OCI-LY7 (cell line): ENCODE measurements around the gene METAP1D. TPM values are rescaled to one million over a fixed set of nuclear protein-coding genes. Genes with fewer than 3 reads are reported as not detected.

Source experiments
- BruUV-seq: library from RNA; stranded (reverse); fragments of 400-500 nt; replicated peaks from 2 replicates; lab custom pipeline; 2021; lab: Mats Ljungman, UMichigan
- CTCF ChIA-PET: fragments of 300-600 bp; sonication (Branson Sonifier 250); formaldehyde crosslinking; loops from one replicate; lab custom pipeline; 2022; ENCODE audit warnings: antibody characterized with exemption; ENCODE audit not compliant: unreplicated experiment; lab: Charles Lee
- POLR2A ChIA-PET: fragments of 300-600 bp; sonication (Branson Sonifier 250); formaldehyde crosslinking; loops from one replicate; lab custom pipeline; 2022; ENCODE audit warnings: antibody characterized with exemption; lab: Charles Lee
- DNase-seq: peaks from one replicate; pipeline ENCODE4 v3.0.0-alpha.2; 2015; ENCODE audit warnings: low spot score
- H2AFZ ChIP-seq: fragments of 200-600 bp; sonication (generic), shearing (Covaris generic); 2 replicates; pipeline ENCODE4 v1.6.1; 2014; ENCODE audit warnings: mild to moderate bottlenecking, antibody characterized with exemption, low read length, moderate library complexity
- H3K27ac ChIP-seq: fragments of 200-600 bp; sonication (generic); 2 replicates; pipeline ENCODE4 v1.5.1; 2014; ENCODE audit warnings: mixed run types, low read depth, mild to moderate bottlenecking, moderate library complexity, low read length, inconsistent platforms; ENCODE audit not compliant: poor library complexity, severe bottlenecking
- H3K36me3 ChIP-seq: fragments of 200-600 bp; sonication (generic); 2 replicates; pipeline ENCODE4 v1.6.1; 2014; ENCODE audit warnings: mild to moderate bottlenecking, antibody characterized with exemption, low read length, moderate library complexity, mixed read lengths; ENCODE audit not compliant: insufficient read depth
- H3K4me1 ChIP-seq: fragments of 200-600 bp; sonication (generic); 2 replicates; pipeline ENCODE4 v1.5.1; 2014; ENCODE audit warnings: mild to moderate bottlenecking, low read length; ENCODE audit not compliant: insufficient read depth, poor library complexity, severe bottlenecking
- H3K4me2 ChIP-seq: fragments of 200-600 bp; sonication (generic); 2 replicates; pipeline ENCODE4 v1.6.1; 2014; ENCODE audit warnings: mild to moderate bottlenecking, low read length
- H3K4me3 ChIP-seq: fragments of 200-600 bp; sonication (generic); 2 replicates; pipeline ENCODE4 v1.5.1; 2014; ENCODE audit warnings: mild to moderate bottlenecking, low read depth, low read length; ENCODE audit not compliant: poor library complexity, severe bottlenecking
- H3K79me2 ChIP-seq: fragments of 200-600 bp; sonication (generic); 2 replicates; pipeline ENCODE4 v1.6.1; 2016; ENCODE audit warnings: low read depth, mild to moderate bottlenecking, low read length, moderate library complexity, mixed read lengths; ENCODE audit not compliant: insufficient read depth
- H3K9me2 ChIP-seq: fragments of 200-600 bp; sonication (generic); 2 replicates; pipeline ENCODE4 v1.6.1; 2016; ENCODE audit warnings: mild to moderate bottlenecking, low read length, mixed read lengths; ENCODE audit not compliant: insufficient read depth
- H3K9me3 ChIP-seq: fragments of 200-600 bp; sonication (generic); 2 replicates; pipeline ENCODE4 v1.6.1; 2014; ENCODE audit warnings: mild to moderate bottlenecking, mixed run types, low read length, mixed read lengths
- H4K20me1 ChIP-seq: fragments of 200-600 bp; sonication (generic); 2 replicates; pipeline ENCODE4 v1.6.1; 2014; ENCODE audit warnings: mild to moderate bottlenecking, antibody characterized with exemption, low read length, moderate library complexity, mixed read lengths; ENCODE audit not compliant: insufficient read depth
- EZH2phosphoT487 ChIP-seq: fragments of 200-600 bp; sonication (generic); IDR thresholded peaks from 2 replicates; pipeline ENCODE4 v1.6.1; 2018; ENCODE audit warnings: low read depth, borderline replicate concordance, mild to moderate bottlenecking, mixed run types, antibody characterized with exemption, low read length, moderate library complexity, mixed read lengths
- intact Hi-C: fragments of 100-400 bp; cut with micrococcal nuclease; formaldehyde crosslinking; loops from one replicate; pipeline ENCODE4 v1.10.0; 2022; ENCODE audit not compliant: unreplicated experiment
- total RNA-seq, 2 experiments: library from RNA; depleted of rRNA in 1 of 2; stranded (reverse); fragments of >200 nt in 1 of 2; shearing (Covaris generic) in 1 of 2; gene quantifications; 2 replicates each; pipeline ENCODE4 v1.2.3, GENCODE V29; 2014 to 2022
- TF ChIP-seq, protein P1 (sequence below): fragments of 200-600 bp; sonication (generic); conservative IDR thresholded peaks from 2 replicates; pipeline ENCODE4 v1.5.1; 2014; ENCODE audit warnings: mild to moderate bottlenecking, antibody characterized with exemption, low read length, moderate library complexity, mixed read lengths

The METAP1D gene
- total RNA-seq, 2 experiments from 2014 or later = 11.0 to 11.8 TPM

GRCh38 chr2:171965661-171966060 is 34.1 kb upstream of the METAP1D start:
- CTCF ChIA-PET = no interaction called here
- intact Hi-C loops = no loop called here

GRCh38 chr2:171966235-171966634 is 33.5 kb upstream of the METAP1D start:
- no peak overlapping the region for H3K27ac ChIP-seq

More at GRCh38 chr2:171965661-171966060, 34.1 kb upstream of the METAP1D start:
- H3K4me1 ChIP-seq = no peaks in the 10 kb centered on the region
- no peak for DNase-seq
- no peak overlapping the region for H3K4me2 ChIP-seq
- H3K4me3 ChIP-seq = no peak overlapping the region
- no TSS peak for BruUV-seq
- H3K36me3 ChIP-seq = peaks cover 61% of the 10 kb centered on the region
- no peak overlapping the region for H2AFZ ChIP-seq
- H3K9me2 ChIP-seq = no peaks in the 10 kb centered on the region
- peaks cover 14% of the 10 kb centered on the region; the same call in 1 of the 2 replicates for H3K79me2 ChIP-seq
- no peak overlapping the region for H3K27ac ChIP-seq
- POLR2A ChIA-PET = interaction anchor here (0.7 kb wide), 1 partner anchor 195 kb away, joined by 3 read pairs; no protein-coding TSS in a partner anchor
- no peaks in the 10 kb centered on the region for H4K20me1 ChIP-seq
- TF ChIP-seq, protein P1, sequence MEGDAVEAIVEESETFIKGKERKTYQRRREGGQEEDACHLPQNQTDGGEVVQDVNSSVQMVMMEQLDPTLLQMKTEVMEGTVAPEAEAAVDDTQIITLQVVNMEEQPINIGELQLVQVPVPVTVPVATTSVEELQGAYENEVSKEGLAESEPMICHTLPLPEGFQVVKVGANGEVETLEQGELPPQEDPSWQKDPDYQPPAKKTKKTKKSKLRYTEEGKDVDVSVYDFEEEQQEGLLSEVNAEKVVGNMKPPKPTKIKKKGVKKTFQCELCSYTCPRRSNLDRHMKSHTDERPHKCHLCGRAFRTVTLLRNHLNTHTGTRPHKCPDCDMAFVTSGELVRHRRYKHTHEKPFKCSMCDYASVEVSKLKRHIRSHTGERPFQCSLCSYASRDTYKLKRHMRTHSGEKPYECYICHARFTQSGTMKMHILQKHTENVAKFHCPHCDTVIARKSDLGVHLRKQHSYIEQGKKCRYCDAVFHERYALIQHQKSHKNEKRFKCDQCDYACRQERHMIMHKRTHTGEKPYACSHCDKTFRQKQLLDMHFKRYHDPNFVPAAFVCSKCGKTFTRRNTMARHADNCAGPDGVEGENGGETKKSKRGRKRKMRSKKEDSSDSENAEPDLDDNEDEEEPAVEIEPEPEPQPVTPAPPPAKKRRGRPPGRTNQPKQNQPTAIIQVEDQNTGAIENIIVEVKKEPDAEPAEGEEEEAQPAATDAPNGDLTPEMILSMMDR = no peak
- no peak for TF ChIP-seq EZH2phosphoT487
- H3K9me3 ChIP-seq = no peaks in the 10 kb centered on the region

DNA sequence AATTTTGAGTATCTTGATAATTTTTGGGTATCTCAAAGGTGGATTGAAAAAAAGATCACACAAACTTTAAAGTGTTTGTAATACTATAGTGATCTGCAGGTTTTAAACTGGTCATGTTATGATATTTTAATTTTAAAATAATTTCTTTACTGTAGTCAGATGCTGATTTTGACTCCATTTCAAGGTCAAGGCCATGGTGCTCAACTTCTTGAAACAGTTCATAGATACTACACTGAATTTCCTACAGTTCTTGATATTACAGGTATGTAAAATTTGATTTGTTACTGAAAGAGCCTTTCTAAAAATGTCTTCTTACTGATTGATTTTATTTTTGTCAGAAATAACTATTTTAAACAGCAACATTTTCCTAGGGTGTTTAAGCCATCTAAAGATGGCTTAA is 33.1 kb upstream of the METAP1D start:
- intact Hi-C loops = no loop called here
- BruUV-seq = no TSS peak
- CTCF ChIA-PET = no interaction called here

More at GRCh38 chr2:171966235-171966634, 33.5 kb upstream of the METAP1D start:
- Histone ChIP-seq H3K9me2 (no peaks in the 10 kb centered on the region), H3K4me2 (no peak overlapping the region), H3K9me3 (no peaks in the 10 kb centered on the region), H3K36me3 (peaks cover 66% of the 10 kb centered on the region), H2AFZ (no peak overlapping the region), H3K4me1 (no peaks in the 10 kb centered on the region), H3K4me3 (no peak overlapping the region), H4K20me1 (no peaks in the 10 kb centered on the region), H3K79me2 (peaks cover 14% of the 10 kb centered on the region; the same call in 1 of the 2 replicates)
- intact Hi-C loops = no loop called here
- BruUV-seq = no TSS peak
- POLR2A ChIA-PET = interaction anchor here (0.7 kb wide), 1 partner anchor 195 kb away, joined by 3 read pairs; no protein-coding TSS in a partner anchor
- CTCF ChIA-PET = no interaction called here
- DNase-seq = no peak
- TF ChIP-seq, protein P1 = no peak
- TF ChIP-seq EZH2phosphoT487 = no peak

More for the DNA sequence above, 33.1 kb upstream of the METAP1D start:
- Histone ChIP-seq H3K79me2 (peaks cover 14% of the 10 kb centered on the region; the same call in 1 of the 2 replicates), H3K36me3 (peaks cover 69% of the 10 kb centered on the region), H3K9me2 (no peaks in the 10 kb centered on the region), H3K27ac (no peak overlapping the region), H4K20me1 (no peaks in the 10 kb centered on the region), H3K9me3 (no peaks in the 10 kb centered on the region), H3K4me1 (no peaks in the 10 kb centered on the region), H3K4me2 (no peak overlapping the region), H2AFZ (no peak overlapping the region), H3K4me3 (no peak overlapping the region)
- TF ChIP-seq, protein P1 = no peak
- TF ChIP-seq EZH2phosphoT487 = no peak
- POLR2A ChIA-PET = no interaction called here
- DNase-seq = no peak
